Activated T-helper 17 cell treated with anti-CD3 and anti-CD28 coated beads, Interleukin-2, amount 50 U/mL, for 72 hours (primary cell): Measurements from ENCODE around the gene MBTD1. TPM values are rescaled to one million over a fixed set of nuclear protein-coding genes. Genes with fewer than 3 reads are reported as not detected.

Source experiments
- total RNA-seq, 2 donors: library from RNA; stranded (reverse); gene quantifications; one replicate each; pipeline ENCODE4 v1.2.3, GENCODE V29; 2022

MBTD1 gene
- total RNA-seq, 2 donors from 2014 or later, result 10.7 to 17.2 TPM

Other genes starting within 250 kb of the MBTD1 start
- 100 to 1,000 TPM in 1 of 2 donors, 10 to 100 TPM in 1; 50.4 to 127 TPM for gene SPAG9, start 139.2 kb downstream of the MBTD1 start, total RNA-seq
- 100 to 1,000 TPM; 107 to 348 TPM for gene NME1, start 106.5 kb downstream of the MBTD1 start, total RNA-seq
- 100 to 1,000 TPM; 489 to 772 TPM for gene NME2, start 93.6 kb downstream of the MBTD1 start, total RNA-seq
- gene UTP18, start 497 bp upstream of the MBTD1 start, total RNA-seq, result 10 to 100 TPM; 37.5 to 66.2 TPM